Neuronal stem cell (in vitro differentiated cells): ENCODE results near the gene TMEM222.
A peak's percentile ranks its signal among the peaks of the same experiment; 100 is the strongest.

ENCODE experiments used
- DNase-seq: peaks from one replicate; pipeline ENCODE4 v3.0.0-alpha.2; 2013; ENCODE audit warnings: low spot score
- H2AFZ ChIP-seq: one replicate; pipeline ENCODE4 v1.6.1; 2013; ENCODE audit warnings: mild to moderate bottlenecking, low read length, inconsistent platforms
- H2AK5ac ChIP-seq: 2 replicates; pipeline ENCODE4 v1.6.1; 2013; ENCODE audit warnings: low read depth, mild to moderate bottlenecking, inconsistent platforms, low read length, moderate library complexity, mixed read lengths
- H2BK120ac ChIP-seq: 2 replicates; pipeline ENCODE4 v1.6.1; 2013; ENCODE audit warnings: low read depth, mild to moderate bottlenecking, inconsistent platforms, low read length, moderate library complexity, mixed read lengths
- H2BK12ac ChIP-seq: one replicate; pipeline ENCODE4 v1.6.1; 2013; ENCODE audit warnings: low read length, inconsistent platforms
- H2BK15ac ChIP-seq: 2 replicates; pipeline ENCODE4 v1.6.1; 2013; ENCODE audit warnings: mild to moderate bottlenecking, low read length, inconsistent platforms, mixed read lengths
- H2BK5ac ChIP-seq: one replicate; pipeline ENCODE4 v1.6.1; 2013; ENCODE audit warnings: inconsistent platforms, mild to moderate bottlenecking, low read length, moderate library complexity
- H3K14ac ChIP-seq: one replicate; pipeline ENCODE4 v1.6.1; 2013; ENCODE audit warnings: low read length, inconsistent platforms
- H3K18ac ChIP-seq: 2 replicates; pipeline ENCODE4 v1.6.1; 2013; ENCODE audit warnings: low read length, inconsistent platforms
- H3K23ac ChIP-seq: 2 replicates; pipeline ENCODE4 v1.6.1; 2013; ENCODE audit warnings: low read depth, mild to moderate bottlenecking, mixed read lengths, low read length, inconsistent platforms; ENCODE audit not compliant: poor library complexity
- H3K27ac ChIP-seq: replicated peaks from 3 replicates; pipeline ENCODE4 v1.5.1; 2013; ENCODE audit warnings: low read length, inconsistent platforms
- H3K27me3 ChIP-seq, 3 experiments: 2 replicates each; pipeline ENCODE4 v1.6.1; 2013; ENCODE audit warnings: low read length in 3 of 3, mild to moderate bottlenecking in 2 of 3, inconsistent platforms in 1 of 3, low read depth in 1 of 3, mixed read lengths in 1 of 3, moderate library complexity in 1 of 3; ENCODE audit not compliant: control insufficient read depth in 3 of 3, insufficient read depth in 3 of 3
- H3K36me3 ChIP-seq, 2 donors: replicated peaks in 1 of 2; 2 replicates each; pipeline ENCODE4 v1.6.1; 2013; ENCODE audit warnings: low read length in 2 of 2; ENCODE audit not compliant: control insufficient read depth in 2 of 2, insufficient read depth in 2 of 2
- H3K4ac ChIP-seq: 2 replicates; pipeline ENCODE4 v1.6.1; 2013; ENCODE audit warnings: inconsistent platforms, mild to moderate bottlenecking, low read length, moderate library complexity
- H3K4me1 ChIP-seq, 2 donors: 1 replicate in 1 of 2; 2 replicates in 1 of 2; pipeline ENCODE4 v1.6.1; 2013; ENCODE audit warnings: low read length in 2 of 2, low read depth in 1 of 2; ENCODE audit not compliant: control insufficient read depth in 2 of 2, insufficient read depth in 1 of 2
- H3K4me2 ChIP-seq: one replicate; pipeline ENCODE4 v1.6.1; 2013; ENCODE audit warnings: mild to moderate bottlenecking, low read length, inconsistent platforms; ENCODE audit not compliant: insufficient read depth, poor library complexity, severe bottlenecking
- H3K4me3 ChIP-seq, 2 donors: 2 replicates each; pipeline ENCODE4 v1.5.1; 2013; ENCODE audit warnings: low read length in 2 of 2, mild to moderate bottlenecking in 2 of 2, inconsistent platforms in 1 of 2, moderate library complexity in 1 of 2
- H3K79me1 ChIP-seq: one replicate; pipeline ENCODE4 v1.6.1; 2013; ENCODE audit warnings: low read depth, mild to moderate bottlenecking, inconsistent platforms, low read length, moderate library complexity
- H3K9ac ChIP-seq: one replicate; pipeline ENCODE4 v1.6.1; 2013; ENCODE audit warnings: mild to moderate bottlenecking, low read depth, low read length, inconsistent platforms; ENCODE audit not compliant: poor library complexity
- H3K9me3 ChIP-seq, 2 donors: replicated peaks in 1 of 2; 2 replicates each; pipeline versions ENCODE3 to v1.6.1; 2013; ENCODE audit warnings: low read length in 2 of 2, mild to moderate bottlenecking in 2 of 2, inconsistent platforms in 1 of 2, low read depth in 1 of 2, mixed read lengths in 1 of 2, moderate library complexity in 1 of 2; ENCODE audit not compliant: control insufficient read depth in 2 of 2, insufficient read depth in 1 of 2
- H4K8ac ChIP-seq: one replicate; pipeline ENCODE4 v1.6.1; 2013; ENCODE audit warnings: low read depth, mild to moderate bottlenecking, inconsistent platforms, low read length, moderate library complexity
- H4K91ac ChIP-seq: one replicate; pipeline ENCODE4 v1.6.1; 2013; ENCODE audit warnings: low read length, low read depth, mild to moderate bottlenecking, inconsistent platforms; ENCODE audit not compliant: poor library complexity
- WGBS, 2 donors: extraction: QIAGEN DNeasy Blood & Tissue Kit; methylation state at CpG; one replicate each; pipeline ENCODE4 v1.1.7; 2013; ENCODE audit warnings: missing lambda C conversion rate in 2 of 2, mixed read lengths in 1 of 2; ENCODE audit not compliant: insufficient read length in 2 of 2, insufficient replicate concordance in 1 of 2; ENCODE audit errors: extremely low coverage in 2 of 2; 5-methylcytosine and 5-hydroxymethylcytosine counted together

TMEM222 gene

GRCh38 chr1:27380766-27381733 lies 59.1 kb downstream of the TMEM222 start:
- H3K36me3 ChIP-seq = no peaks in the 10 kb centered on the region
- WGBS, 2 donors = no CpG with 5 or more reads among the region's 12 CpGs

DNA sequence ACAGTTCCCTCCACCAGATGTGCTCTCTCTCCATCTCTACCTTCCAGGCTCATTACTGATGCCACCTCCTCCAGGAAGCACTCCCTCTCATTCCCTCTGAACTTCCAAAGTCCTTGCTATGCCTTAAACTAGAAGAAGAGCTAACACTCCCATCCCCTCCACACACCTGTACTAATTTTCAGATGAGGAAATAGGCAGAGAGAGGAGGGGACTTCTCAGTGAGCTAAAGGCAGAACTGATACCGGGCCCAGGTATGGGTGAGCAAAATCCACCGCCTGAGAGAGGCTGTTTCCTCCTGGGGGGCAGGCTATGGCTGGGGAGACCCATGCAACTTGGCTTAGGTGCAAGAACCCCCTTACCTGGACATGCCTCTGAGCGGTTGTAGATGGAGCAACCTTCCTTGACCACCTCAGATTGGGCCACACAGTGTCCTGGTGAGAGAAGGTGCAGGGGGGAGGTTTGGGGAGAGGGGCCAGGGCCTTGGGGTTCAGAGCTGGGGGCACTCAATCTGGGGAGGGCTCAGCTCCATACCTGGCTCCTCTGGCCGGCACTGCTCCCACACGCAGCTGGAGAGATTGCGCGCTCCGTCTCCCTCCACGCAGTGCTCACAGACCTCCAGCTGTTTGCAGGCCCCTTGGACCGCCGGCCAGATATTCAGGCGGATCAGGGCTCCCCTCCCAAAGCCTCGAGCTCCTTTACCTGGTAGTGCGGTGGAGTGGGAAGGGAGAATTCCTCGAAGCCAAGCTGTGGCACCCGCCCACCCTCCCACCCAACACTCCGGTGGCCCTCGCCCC lies 60.2 kb downstream of the TMEM222 start:
- Histone ChIP-seq H3K4me2 (no peak overlapping the region), H3K27me3 (peaks cover 0 to 47% (median 19%) of the 10 kb centered on the region in 3 experiments), H2BK120ac (no peak overlapping the region), H3K23ac (no peak overlapping the region), H2AK5ac (no peak overlapping the region), H2BK15ac (no peak overlapping the region), H3K9ac (no peak overlapping the region), H4K91ac (no peak overlapping the region), H3K9me3 (no peaks in the 10 kb centered on the region), H4K8ac (no peak overlapping the region), H3K36me3 (no peaks in the 10 kb centered on the region), H3K14ac (no peak overlapping the region), H3K4me3 (no peak overlapping the region), H3K18ac (no peak overlapping the region), H3K27ac (no peak overlapping the region), H2BK12ac (no peak overlapping the region), H2AFZ (no peak overlapping the region), H3K4ac (no peak overlapping the region), H3K79me1 (no peaks in the 10 kb centered on the region), H2BK5ac (peak overlapping the region; percentile 60), H3K4me1 (peaks cover 0 to 5% of the 10 kb centered on the region in 2 donors)
- WGBS, 2 donors = no CpG with 5 or more reads among the region's 18 CpGs
- no peak for DNase-seq

More at GRCh38 chr1:27380766-27381733, 59.1 kb downstream of the TMEM222 start:
- no peak overlapping the region for H2AK5ac ChIP-seq
- H3K23ac ChIP-seq = no peak overlapping the region
- no peak overlapping the region for H2BK12ac ChIP-seq
- H2AFZ ChIP-seq = no peak overlapping the region
- no peak overlapping the region for H3K4me2 ChIP-seq
- no peaks in the 10 kb centered on the region for H3K9me3 ChIP-seq
- H3K14ac ChIP-seq = no peak overlapping the region
- peaks cover 0 to 43% (median 19%) of the 10 kb centered on the region in 3 experiments for H3K27me3 ChIP-seq
- H4K8ac ChIP-seq = no peak overlapping the region
- H2BK5ac ChIP-seq = no peak overlapping the region
- no peak for DNase-seq
- H3K79me1 ChIP-seq = no peaks in the 10 kb centered on the region
- no peak overlapping the region for H3K18ac ChIP-seq
- H3K9ac ChIP-seq = no peak overlapping the region
- no peak overlapping the region for H3K27ac ChIP-seq
- H3K4me3 ChIP-seq = no peak overlapping the region
- no peak overlapping the region for H2BK15ac ChIP-seq
- H3K4ac ChIP-seq = no peak overlapping the region
- peaks cover 0 to 5% of the 10 kb centered on the region in 2 donors for H3K4me1 ChIP-seq
- no peak overlapping the region for H2BK120ac ChIP-seq
- no peak overlapping the region for H4K91ac ChIP-seq

- Histone ChIP-seq H3K4me3 (no peak within 1 kb of the TSS), H3K79me1 (no peaks in the 10 kb centered on the region), H3K23ac (peak within 1 kb of the TSS; percentile 83), H3K4ac (no peak within 1 kb of the TSS), H3K9me3 (no peaks in the 10 kb centered on the region), H3K18ac (peak within 1 kb of the TSS; percentile 94), H2AK5ac (peak within 1 kb of the TSS; percentile 93), H3K27me3 (peaks cover 0 to 47% (median 19%) of the 10 kb centered on the region in 3 experiments), H2BK12ac (no peak within 1 kb of the TSS), H3K4me2 (peak within 1 kb of the TSS; percentile 38), H3K27ac (no peak within 1 kb of the TSS), H2BK5ac (peak within 1 kb of the TSS; percentile 60), H3K9ac (no peak within 1 kb of the TSS), H3K36me3 (no peaks in the 10 kb centered on the region), H3K4me1 (peaks cover 0 to 5% of the 10 kb centered on the region in 2 donors), H2BK15ac (peak within 1 kb of the TSS; percentile 96), H4K8ac (no peak within 1 kb of the TSS), H4K91ac (no peak within 1 kb of the TSS), H3K14ac (peak within 1 kb of the TSS; percentile 92), H2BK120ac (no peak within 1 kb of the TSS), H2AFZ (peak within 1 kb of the TSS; percentile 22)
- DNase-seq = no peak
- no CpG with 5 or more reads among the region's 43 CpGs for WGBS, 2 donors
These were observed 61.2 kb downstream of the TMEM222 start, which contains the start of gene CD164L2 for GRCh38 chr1:27383039-27383605. TSS of gene CD164L2 (minus strand) at chr1:27383333. CDS start at chr1:27383239, 94 bp downstream.
